ENCODE results near the gene MRC1.

MRC1 gene

GRCh38 chr10:17795813-17796594 is 13.1 kb upstream of the MRC1 start:
- no peak for DNase-seq (ENCODE audit: low spot score)

DNA sequence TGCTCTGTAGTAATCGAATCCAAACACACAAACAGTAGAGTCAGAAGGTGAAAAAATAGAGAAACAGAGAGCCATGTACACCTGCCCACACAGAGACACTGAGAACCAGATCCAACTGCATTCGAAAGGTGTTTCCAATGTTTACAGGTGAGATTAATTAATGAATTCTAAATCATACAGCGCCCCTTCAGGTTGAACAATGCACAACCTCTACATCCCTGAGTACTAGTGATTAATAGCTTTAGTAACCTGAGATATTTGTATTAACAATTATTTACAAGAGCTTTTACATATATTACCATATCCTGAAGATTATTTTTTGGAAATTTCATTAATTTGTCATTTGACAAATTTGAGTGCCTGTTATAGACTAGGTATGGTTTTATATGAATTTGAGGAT is 7.6 kb upstream of the MRC1 start:
- DNase-seq (ENCODE audit: low spot score) = no peak

DNA sequence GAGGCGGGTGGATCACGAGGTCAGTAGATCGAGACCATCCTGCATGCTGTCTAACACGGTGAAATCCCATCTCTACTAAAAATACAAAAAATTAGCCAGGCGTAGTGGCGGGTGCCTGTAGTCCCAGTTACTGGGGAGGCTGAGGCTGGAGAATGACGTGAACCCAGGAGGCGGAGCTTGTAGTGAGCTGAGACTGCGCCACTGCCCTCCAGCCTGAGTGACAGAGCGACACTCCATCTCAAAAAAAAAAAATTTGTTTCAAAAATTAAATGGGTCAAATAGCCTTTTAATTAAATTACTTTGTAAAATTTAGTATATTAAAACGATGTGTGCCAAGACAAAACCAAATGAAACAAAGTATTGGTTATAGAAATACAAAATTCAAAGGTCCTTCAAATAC is 6.8 kb upstream of the MRC1 start:
- DNase-seq (ENCODE audit: low spot score) = no peak

- no peak for DNase-seq (ENCODE audit: low spot score)
Measured at GRCh38 chr10:17802976-17803375, 6.2 kb upstream of the MRC1 start.

DNA sequence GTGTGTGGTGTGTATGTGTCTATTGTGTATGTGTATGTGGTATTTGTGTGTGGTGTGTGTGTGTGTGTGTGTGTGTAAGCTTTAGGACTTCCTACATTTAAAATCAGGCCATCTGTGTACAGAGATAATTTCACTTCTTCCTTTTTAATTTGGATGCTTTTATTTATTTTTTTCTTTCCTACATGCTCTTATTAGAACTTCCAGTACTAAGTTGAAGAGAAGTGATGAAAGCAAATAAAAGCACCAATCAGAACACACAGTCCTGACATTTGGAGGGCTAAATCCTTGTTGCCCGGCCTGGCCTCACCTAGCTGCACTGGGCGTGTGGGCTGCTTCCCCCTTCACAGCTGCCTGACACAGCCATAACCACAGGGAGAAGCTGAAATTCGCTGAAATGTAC is 3.8 kb upstream of the MRC1 start:
- DNase-seq (ENCODE audit: low spot score) = no peak

DNA sequence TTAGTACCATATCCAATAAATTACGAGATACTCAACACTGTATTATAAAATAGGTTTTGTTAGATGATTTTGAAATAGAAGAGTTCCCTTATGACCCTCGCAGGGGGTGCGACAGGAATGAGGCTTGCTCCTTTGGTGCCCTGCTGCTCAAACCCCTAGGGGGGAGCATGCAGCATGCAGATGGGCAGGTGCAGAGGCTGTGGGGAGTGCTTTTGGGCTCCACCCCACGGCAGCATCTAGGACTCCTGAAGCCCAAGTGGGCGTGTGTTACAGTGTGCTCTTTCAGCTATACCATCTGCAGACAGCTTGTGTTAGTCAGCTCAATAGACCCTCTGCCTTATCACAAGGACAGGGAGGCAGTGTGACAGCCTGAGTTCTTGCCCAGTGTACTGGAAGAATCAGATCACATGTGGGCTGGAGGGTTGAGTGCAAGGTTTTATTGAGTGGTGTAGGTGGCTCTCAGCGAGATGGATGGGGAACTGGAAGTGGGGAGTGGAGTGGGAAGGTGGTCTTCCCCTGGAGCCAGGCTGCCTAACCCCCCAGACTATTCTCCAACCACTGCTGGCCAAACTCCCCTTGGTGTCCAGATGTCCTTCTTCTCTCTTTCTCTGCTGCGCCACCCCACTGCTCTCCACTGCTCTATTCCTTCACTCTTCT is 3.1 kb upstream of the MRC1 start:
- no peak for DNase-seq (ENCODE audit: low spot score)

DNA sequence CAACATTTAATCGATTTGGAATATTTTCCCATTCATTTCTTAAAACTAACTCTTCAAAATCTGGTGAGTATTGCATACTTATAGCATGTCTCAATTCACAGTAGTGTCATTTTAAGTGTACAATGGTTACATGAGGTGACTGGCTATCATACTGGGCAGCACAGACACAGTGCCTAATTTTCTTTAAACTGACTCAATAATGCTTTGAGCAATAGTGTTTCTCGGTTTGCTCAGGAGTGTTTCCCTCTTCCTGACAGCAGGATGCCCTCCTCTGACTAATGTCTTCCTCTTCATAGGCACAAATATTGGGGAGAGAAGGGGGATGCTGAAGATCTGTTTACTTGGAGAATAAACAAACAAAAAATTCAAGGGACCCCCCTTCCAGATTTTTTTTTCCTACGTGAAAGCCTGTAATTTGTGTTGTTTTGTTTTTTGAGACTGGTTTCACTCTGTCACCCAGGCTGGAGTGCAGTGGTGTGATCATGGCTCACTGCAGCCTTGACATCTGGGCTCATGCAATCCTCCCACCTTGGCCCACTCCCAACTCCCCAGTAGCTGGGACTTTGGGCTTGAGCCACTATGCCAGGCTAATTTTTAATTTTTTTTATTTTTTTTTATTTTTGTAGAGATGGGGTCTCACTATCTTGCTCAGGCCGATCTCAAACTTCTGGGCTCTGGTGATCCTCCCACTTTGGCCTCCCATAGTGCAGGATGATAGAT is 2.2 kb downstream of the MRC1 start:
- DNase-seq (ENCODE audit: low spot score) = no peak

- DNase-seq (ENCODE audit: low spot score) = no peak
Measured at GRCh38 chr10:17814973-17815372, 5.8 kb downstream of the MRC1 start.

DNA sequence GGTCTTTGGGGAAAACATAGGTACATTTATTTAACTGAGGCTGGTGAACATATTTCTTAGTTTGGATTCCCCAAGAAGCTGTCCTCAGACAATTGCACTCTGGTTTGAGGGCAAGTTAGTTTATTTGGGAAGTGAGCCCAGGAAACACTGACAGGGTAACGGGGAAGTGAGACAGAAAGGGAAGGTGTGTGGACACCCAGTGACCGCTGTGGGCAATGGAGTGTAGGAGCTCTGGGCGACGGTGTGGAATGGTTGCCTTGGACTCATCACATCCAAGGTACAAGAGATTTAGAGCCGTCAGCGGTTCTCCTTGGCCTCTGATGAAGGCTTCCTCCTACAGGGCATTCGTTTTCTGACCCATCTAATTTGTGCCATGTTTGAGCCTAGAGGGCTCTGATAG is 7.1 kb downstream of the MRC1 start:
- DNase-seq (ENCODE audit: low spot score) = no peak

DNA sequence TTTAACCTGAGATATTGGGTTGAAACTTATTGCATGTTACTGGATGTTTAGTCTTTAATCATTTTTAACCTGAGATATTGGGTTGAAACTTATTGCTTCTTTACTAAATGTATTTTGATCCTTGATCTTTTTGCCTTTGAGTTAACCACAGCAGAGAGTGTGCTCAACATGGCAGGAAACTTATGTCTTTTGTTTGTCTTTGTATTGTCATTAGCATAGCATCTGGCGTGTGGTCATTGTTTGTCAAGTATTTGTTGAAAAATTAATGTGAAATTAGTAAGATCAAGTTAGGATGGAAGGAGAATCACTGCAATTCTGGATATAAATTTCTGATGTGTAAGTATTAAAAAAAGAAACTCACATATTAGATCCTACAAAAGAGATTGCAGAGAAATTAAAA is 8.2 kb downstream of the MRC1 start:
- no peak for DNase-seq (ENCODE audit: low spot score)

DNA sequence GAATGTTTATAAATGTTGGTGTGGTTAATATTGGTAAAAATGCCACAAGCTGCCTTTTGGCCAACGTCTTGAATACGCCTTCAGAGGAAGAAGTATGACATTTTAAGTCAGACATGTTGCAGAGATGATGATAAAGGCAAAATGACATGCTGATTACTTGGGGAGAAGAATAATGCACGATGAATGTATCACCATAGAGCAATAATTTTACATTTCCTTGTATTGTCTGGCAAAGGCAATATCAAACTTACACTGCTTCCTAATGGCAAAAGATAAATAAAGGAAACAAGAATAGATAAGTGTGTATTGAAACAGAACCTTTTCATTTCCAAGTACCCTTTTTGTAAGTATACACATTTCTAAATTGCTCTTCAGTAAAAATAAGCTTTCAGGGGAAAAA is 8.6 kb downstream of the MRC1 start:
- DNase-seq (ENCODE audit: low spot score) = no peak

DNA sequence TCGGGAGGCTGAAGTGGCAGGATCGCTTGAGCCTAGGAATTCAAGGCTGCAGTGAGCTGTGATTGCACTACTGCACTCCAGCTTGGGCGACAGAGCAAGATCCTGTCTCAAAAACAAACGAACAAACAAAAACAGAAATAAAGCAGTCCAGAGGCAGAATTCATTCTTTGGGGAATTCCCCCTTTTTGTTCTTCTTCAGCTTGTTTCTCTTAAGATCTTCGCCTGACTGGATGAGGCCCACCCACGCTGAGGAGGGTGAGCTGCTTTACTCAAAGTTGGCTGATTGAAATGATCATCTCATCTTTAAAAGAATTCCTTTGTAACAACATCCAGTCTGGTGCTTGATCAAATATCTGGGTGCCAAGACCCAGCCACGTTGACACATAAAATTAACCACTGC is 10.7 kb downstream of the MRC1 start:
- DNase-seq (ENCODE audit: low spot score) = no peak

DNA sequence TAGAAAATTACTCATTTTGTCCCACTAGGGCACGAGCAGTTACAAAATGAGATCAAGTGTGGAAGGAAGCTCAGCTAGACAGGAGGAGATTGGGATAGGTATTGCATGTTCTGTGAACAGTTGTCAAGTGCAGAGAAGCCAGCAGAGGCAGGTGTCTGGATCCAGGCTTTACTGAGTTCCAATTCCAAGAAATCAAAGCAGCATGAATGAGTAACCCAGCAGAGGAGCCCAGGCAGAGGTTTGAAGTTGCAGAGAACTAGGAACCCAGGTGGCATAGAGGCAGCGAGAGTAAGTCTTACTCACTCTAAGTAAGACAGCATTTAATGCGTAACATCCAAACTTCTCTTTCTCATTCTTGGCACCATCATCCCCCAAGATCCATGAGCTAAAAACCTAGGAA is 11.8 kb downstream of the MRC1 start:
- DNase-seq (ENCODE audit: low spot score) = no peak

DNA sequence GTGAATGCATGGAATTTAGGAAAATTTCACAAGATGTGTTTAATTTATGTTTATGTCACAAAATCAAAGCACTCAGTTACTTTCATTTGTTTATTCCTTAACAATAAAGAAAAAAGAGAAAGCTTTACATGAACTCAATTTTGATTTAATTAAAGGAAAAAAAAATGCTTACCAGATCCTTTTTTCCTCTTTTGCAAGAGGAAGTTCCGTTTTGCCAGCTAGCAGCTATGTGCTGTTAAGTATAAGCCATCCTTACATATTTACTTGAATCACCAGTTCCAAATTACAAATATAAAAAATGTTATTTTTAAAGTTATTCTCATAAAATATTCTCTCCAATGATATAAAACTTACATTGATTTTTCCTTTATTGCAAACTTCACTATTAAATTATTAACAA is 12.7 kb downstream of the MRC1 start:
- no peak for DNase-seq (ENCODE audit: low spot score)

GRCh38 chr10:17831341-17831740 is 22.2 kb downstream of the MRC1 start:
- DNase-seq (ENCODE audit: low spot score) = no peak

DNA sequence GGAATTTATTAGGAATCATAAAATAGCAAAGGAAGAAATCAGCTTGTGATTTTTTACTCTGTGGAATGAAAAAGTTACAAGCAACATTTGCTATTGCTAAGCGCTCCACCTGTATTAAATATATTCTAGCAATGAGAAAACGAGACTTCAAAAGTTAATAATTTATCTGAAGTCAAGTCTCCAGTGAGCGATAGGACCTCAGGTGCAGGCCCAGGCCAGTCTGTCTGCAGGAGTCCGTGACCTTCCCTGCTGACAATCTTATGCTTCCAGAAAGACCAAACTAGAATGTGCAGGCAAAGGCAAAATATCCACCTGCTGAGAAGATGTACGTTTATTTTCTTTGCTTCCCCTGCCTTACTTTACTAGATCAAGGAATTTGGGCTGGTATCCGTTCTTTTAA is 22.7 kb downstream of the MRC1 start:
- no peak for DNase-seq (ENCODE audit: low spot score)

DNA sequence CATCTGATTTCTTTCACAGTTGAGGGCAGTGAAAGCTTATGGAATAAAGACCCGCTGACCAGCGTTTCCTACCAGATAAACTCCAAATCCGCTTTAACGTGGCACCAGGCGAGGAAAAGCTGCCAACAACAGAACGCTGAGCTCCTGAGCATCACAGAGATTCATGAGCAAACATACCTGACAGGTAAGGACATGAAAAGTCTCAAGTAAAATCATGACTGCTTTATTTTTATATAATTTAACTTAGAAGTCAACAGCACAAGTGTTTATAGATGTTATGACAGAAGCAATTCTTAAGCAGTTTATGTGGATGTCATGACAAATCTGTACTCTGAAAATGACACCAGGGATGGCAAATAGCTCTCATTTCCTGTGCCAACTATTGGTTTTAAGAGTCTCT is 24.5 kb downstream of the MRC1 start:
- no peak for DNase-seq (ENCODE audit: low spot score)

DNA sequence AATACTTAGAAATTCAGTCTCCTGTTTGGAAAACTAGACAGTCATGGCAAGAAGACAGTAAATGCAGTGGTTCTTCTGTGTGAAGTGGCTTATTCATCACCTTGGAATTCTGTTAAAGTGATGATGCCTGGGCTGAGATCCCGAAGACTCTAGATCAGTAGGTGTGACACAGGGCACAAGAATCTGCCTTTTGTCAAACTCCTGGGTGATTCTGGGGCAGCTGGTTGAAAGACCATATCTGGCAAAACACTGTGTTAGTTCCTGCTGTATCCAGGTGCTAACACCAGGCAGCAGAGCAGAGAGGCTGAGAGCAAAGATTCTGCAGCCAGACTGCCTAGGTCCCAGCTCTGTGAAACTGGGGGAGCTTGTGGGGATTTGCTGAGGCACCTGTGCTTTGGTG is 26.5 kb downstream of the MRC1 start:
- DNase-seq (ENCODE audit: low spot score) = no peak

DNA sequence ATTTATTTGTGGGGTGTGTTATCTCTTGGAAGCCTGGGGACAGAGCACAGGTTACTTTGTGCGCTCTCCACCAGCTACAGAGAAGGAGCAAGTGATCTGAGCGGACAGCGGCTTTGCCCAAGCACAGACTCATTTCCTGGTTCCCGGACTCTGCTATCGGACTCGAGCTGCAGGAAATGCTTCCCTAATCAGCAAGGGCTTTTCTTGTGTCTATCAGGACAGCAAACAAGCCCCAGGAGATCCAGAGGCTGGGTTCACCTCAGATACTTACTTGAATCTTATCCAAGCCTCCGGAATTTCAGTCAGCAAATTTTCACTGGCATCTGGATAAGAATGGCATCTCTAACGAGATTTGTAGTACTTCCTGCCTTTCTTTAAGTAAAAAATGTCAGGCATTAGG is 27.8 kb downstream of the MRC1 start:
- DNase-seq (ENCODE audit: low spot score) = no peak

GRCh38 chr10:17838080-17838648 is 29.0 kb downstream of the MRC1 start:
- no peak for DNase-seq (ENCODE audit: low spot score)

GRCh38 chr10:17841050-17841449 is 31.9 kb downstream of the MRC1 start:
- no peak for DNase-seq (ENCODE audit: low spot score)

DNA sequence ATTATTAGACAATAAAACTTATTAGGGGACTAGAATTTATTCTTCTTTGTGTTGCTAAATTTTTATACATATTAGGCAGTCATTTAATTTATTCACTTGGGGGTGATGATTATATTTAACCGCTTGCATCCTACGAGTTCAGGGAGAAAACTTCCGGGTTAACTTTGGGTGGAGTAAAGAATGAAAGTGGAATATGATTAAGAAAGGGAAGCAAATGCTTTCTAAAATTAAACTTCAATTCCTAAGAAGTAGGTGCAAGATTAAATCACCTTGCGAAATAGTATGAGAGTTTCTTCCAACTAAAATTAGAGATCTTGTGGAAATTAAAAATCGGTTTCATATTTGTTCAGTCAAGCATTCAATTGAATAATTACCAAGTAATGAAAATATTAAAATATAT is 33.5 kb downstream of the MRC1 start:
- no peak for DNase-seq (ENCODE audit: low spot score)
